HG03060 (cell line): ENCODE data around the gene NAALADL2.
"Not testable (repeated sequence)": the region's sequence is repeated elsewhere in the genome, so short reads cannot be mapped to it uniquely, and the experiment has no call there.

Source experiments
- ATAC-seq: cut with Tn5 transposase; IDR thresholded peaks from one replicate; pipeline ENCODE4 v1.9.1; 2021; ENCODE audit warnings: low read depth, moderate number of reproducible peaks; ENCODE audit not compliant: unreplicated experiment

Gene NAALADL2

GRCh38 chr3:175066617-175067415 is 207.7 kb downstream of the NAALADL2 start:
- no peak for ATAC-seq

- ATAC-seq, result no peak
Observed at GRCh38 chr3:175068587-175068986, 209.5 kb downstream of the NAALADL2 start.

- ATAC-seq, result no peak
Observed at GRCh38 chr3:175070946-175071345, 211.8 kb downstream of the NAALADL2 start.

- no peak for ATAC-seq
Observed at GRCh38 chr3:175073219-175073905, 214.2 kb downstream of the NAALADL2 start.

- no peak for ATAC-seq
Observed at GRCh38 chr3:175075269-175075668, 216.1 kb downstream of the NAALADL2 start.

GRCh38 chr3:175077216-175077615 is 218.1 kb downstream of the NAALADL2 start:
- ATAC-seq, result no peak

GRCh38 chr3:175082631-175083030 is 223.5 kb downstream of the NAALADL2 start:
- no peak for ATAC-seq

- ATAC-seq, result not testable (repeated sequence)
Observed at GRCh38 chr3:175087128-175087527, 228.0 kb downstream of the NAALADL2 start.

GRCh38 chr3:175088766-175089380 is 229.7 kb downstream of the NAALADL2 start:
- ATAC-seq, result no peak

- ATAC-seq, result no peak
Observed at GRCh38 chr3:175091426-175092114, 232.4 kb downstream of the NAALADL2 start.

GRCh38 chr3:175093748-175094147 is 234.6 kb downstream of the NAALADL2 start:
- ATAC-seq, result no peak

- no peak for ATAC-seq
Observed at GRCh38 chr3:175094344-175094743, 235.2 kb downstream of the NAALADL2 start.

- no peak for ATAC-seq
Observed at GRCh38 chr3:175098644-175099043, 239.5 kb downstream of the NAALADL2 start.

- ATAC-seq, result no peak
Observed at GRCh38 chr3:175102161-175102560, 243.0 kb downstream of the NAALADL2 start.

- no peak for ATAC-seq
Observed at GRCh38 chr3:175103298-175103697, 244.2 kb downstream of the NAALADL2 start.

GRCh38 chr3:175105066-175105465 is 245.9 kb downstream of the NAALADL2 start:
- ATAC-seq, result no peak

GRCh38 chr3:175107231-175107630 is 248.1 kb downstream of the NAALADL2 start:
- no peak for ATAC-seq

GRCh38 chr3:175107995-175108394 is 248.9 kb downstream of the NAALADL2 start:
- no peak for ATAC-seq

GRCh38 chr3:175108613-175109151 is 249.5 kb downstream of the NAALADL2 start:
- no peak for ATAC-seq

- no peak for ATAC-seq
Observed at GRCh38 chr3:175111036-175111435, 251.9 kb downstream of the NAALADL2 start.
